ENCODE data around the gene LONP2.

DNA sequence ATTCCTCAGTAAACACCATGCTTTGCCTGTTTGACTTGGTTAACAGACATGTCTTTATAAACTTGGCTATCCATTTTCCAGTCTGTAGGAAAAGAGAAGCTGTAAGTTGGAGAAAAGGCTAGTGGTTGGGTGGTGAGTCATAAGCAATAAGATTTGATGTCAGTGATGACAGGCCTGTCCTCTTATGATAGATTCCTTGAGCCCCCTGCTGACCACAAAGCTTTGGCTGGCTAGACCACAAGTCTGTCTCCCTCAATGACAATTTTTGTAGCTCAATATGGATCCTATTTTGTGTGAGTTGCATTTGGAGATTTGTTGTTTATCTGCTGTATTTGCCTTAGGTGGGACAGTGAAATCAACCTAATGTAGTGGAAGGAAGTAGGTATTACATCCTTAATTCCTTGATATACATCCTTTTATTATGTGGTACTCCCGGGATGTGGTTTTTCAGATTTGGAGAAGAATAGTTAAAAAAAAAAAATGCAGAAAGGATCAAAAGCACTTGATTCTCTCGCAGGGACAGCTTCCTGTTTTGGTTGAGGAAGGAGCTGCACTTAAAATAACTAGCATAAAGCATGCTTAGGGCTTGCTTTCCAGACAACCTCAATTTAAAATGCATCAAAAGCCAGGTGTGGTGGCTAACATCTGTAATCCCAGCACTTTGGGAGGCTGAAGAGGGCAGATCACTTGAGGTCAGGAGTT, 73.7 kb downstream of the LONP2 start:
- TF ChIP-seq, protein P1, sequence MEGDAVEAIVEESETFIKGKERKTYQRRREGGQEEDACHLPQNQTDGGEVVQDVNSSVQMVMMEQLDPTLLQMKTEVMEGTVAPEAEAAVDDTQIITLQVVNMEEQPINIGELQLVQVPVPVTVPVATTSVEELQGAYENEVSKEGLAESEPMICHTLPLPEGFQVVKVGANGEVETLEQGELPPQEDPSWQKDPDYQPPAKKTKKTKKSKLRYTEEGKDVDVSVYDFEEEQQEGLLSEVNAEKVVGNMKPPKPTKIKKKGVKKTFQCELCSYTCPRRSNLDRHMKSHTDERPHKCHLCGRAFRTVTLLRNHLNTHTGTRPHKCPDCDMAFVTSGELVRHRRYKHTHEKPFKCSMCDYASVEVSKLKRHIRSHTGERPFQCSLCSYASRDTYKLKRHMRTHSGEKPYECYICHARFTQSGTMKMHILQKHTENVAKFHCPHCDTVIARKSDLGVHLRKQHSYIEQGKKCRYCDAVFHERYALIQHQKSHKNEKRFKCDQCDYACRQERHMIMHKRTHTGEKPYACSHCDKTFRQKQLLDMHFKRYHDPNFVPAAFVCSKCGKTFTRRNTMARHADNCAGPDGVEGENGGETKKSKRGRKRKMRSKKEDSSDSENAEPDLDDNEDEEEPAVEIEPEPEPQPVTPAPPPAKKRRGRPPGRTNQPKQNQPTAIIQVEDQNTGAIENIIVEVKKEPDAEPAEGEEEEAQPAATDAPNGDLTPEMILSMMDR (conservative IDR thresholded peaks at IDR 0.05 in 1 of 2, IDR thresholded peaks at IDR 0.05 in 1 of 2; ENCODE audit: extremely low read depth in 1 of 2, insufficient read depth in 1 of 2, low read depth in 1 of 2, low read length in 2 of 2) = no peak
- no peak for TF ChIP-seq EZH2 (IDR thresholded peaks at IDR 0.05; ENCODE audit: borderline replicate concordance, low read length)

Measured in mammary epithelial cell (primary cell).